Activated CD8-positive, alpha-beta memory T cell treated with anti-CD3 and anti-CD28 coated beads for 48 hours (primary cell): ENCODE data around the gene SHE.
"Not testable (repeated sequence)": the region's sequence is repeated elsewhere in the genome, so short reads cannot be mapped to it uniquely, and the experiment has no call there.

ENCODE experiments used
- DNase-seq, 3 experiments: peaks; one replicate each; pipeline ENCODE4 v3.0.0-alpha.2; 2020; ENCODE audit warnings: low read depth in 2 of 3, low spot score in 2 of 3

Gene SHE

DNA sequence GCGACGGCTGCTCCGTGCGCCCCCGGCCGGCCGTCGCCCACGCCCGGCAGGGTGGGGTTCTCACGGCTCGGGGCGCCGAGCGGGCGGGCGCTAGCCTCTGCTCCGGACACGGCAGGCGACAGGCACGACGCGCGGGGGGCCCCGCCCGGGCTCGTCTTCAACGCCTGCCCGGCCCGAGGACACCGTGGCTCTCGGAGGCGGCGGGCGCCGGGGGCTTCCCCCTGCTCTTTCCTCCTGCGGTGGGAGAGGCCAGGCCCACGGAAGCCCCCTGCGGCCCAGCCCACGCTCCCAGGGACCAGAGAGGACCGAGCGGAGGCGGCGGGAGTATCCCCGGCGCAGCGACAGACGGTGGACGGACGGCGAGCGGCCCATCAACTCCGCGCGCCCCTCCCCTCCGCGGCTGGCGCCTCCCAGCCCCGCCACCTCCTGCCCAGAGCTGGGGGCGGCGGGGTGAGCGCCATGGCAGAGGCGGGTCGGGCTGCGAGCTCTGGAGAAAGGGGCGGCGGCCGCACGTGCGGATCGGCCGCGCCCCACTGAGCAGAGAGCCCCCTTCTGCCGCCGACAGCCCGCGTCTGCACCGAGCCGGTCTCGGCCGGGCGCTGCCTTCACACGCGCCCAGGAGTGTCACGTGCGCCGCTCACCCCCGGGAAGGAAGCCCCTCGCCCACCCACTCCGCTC, at the start of gene SHE, which contains the start of gene TDRD10:
Gene SHE, minus strand, starts transcription at position 347 of the 678 bp plus-strand sequence. CDS start 386 bp downstream, outside the sequence.
Gene TDRD10, plus strand, starts transcription at position 154 of the 678 bp plus-strand sequence. CDS start 4,685 bp downstream, outside the sequence.
- DNase-seq = no peak

DNA sequence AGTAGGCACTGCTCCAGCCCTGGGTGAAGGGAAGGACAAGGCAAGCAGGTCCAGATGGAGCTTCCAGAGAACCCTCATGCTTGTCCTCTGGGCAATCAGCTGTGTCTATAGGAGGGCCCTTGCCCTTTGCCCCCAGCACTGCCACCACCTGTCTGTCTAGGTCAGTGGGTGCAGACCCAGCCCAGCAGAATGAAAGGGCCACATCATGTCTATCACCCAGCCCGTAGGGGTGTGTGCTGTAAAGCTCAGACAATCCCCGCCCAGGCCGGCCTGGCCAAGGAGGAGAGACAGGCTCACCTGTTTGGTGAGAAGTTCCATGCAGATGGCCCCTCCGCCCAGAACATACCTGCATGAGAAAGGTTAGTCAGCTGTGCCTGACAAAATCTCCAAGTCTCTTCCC, 49.3 kb upstream of the SHE start:
- DNase-seq = no peak

DNA sequence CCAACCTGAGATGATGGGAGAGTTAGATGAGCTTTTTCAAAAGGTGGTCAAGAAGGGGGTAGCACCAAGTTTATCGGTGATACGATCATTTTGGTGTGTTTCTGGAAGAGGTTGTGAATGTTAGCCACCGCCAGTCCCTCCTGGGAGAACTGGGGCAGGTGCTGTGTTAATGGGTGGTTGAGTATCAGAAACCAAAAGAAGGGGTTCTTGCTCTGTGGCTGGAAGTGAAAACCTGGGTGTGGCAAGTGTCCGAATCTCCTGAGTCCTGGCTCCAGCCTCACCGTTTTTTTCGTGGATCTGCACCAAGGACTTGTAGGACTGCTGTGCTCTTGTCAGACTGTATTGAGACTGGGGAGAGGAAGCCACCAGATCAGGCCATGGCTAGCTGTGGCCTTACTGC, 48.4 kb upstream of the SHE start:
- no peak for DNase-seq

DNA sequence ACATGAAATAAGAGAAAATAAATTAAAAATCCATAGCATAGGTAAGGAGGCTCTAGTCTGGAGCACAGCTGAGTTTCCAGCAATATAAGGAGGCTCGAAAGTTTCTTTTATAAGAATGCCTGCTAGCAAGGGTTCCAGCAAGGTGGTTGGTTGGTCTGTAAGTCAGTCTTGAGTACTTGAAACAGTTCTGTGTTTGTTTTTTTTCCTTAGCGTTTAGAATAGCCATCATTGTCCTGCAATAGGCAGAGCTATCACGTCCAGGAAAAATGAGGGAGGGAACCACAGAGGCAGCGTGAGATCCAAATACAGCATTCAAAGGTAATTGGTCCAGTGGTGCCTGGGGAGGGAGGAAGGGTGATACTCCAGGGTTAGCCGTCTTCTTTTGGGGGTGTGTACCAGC, 47.9 kb upstream of the SHE start:
- no peak for DNase-seq

DNA sequence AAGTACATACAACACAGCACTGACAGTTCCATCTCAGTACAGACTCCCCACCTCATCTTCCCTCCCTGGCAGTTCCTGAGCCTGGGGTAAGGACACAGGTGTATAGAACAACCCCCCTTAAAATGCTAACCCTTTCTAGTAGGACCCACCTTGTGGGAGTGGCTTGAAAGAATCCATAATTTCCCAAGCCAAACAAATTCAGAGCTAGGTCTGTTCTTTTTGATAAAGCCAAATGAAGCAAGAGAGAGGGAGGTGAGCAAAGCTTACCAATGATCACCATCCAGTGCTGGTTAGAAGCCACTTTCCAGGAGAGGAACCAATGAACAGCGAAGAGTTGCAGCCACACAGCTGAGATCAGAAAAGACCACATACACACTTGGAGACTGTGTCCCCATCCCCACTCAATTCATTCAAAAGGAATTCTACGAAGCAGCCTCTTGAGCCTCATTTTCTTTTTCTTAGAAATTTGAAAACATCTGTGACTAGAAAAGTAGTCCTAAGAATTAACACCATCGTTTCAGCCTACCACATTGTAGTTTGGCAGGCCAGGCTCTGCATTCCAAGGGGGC, 47.1 kb upstream of the SHE start:
- DNase-seq = no peak

DNA sequence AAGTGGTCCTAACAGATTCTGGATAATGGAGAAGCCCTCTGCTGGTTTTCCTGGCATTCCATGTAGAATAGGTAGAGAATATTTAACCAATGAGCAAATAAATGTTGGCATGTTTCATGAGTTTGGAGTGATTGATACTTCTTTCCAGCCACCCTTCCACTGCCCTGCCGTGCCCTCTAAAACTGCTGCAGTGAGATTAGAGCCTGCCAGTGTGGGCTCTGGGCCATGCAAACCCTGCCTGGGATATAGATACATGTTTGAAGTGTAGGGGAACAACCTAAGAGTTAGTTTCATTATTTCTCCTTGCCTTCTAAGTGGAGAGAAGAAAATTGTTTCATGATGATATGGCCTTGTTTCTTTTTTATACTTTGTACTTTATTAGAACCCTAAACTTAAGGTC, 45.8 kb upstream of the SHE start:
- DNase-seq = no peak

DNA sequence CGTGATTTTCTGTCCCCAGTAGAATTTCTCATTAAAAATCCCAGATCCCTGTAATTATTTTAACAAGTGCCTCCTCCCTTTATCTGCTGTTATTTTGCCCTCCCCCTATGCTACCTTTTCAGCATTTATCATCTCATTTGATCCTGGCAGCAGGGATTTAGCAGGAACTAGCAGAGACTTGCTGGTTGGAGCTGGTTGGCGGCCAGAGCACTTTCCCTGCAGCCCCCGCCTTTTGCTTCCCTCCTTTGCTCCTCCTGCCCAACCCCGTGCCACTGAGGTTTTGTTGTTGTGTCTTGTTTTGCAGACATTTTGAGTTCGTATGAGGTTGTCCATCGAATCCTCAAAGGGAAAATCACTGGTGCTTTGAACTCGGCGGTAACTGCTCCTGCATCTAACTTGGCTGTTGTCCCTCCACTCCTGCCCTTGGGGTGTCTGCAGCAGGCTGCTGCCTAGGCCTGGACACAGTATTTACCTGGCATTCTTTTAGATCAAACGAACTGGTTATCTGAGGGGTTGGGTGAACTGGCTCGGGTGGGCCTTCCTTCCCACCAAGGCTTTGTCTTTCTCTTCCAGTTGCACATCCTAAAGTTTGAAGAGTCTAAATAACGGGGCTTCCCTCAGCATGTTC, 45.0 kb upstream of the SHE start:
- DNase-seq = no peak

DNA sequence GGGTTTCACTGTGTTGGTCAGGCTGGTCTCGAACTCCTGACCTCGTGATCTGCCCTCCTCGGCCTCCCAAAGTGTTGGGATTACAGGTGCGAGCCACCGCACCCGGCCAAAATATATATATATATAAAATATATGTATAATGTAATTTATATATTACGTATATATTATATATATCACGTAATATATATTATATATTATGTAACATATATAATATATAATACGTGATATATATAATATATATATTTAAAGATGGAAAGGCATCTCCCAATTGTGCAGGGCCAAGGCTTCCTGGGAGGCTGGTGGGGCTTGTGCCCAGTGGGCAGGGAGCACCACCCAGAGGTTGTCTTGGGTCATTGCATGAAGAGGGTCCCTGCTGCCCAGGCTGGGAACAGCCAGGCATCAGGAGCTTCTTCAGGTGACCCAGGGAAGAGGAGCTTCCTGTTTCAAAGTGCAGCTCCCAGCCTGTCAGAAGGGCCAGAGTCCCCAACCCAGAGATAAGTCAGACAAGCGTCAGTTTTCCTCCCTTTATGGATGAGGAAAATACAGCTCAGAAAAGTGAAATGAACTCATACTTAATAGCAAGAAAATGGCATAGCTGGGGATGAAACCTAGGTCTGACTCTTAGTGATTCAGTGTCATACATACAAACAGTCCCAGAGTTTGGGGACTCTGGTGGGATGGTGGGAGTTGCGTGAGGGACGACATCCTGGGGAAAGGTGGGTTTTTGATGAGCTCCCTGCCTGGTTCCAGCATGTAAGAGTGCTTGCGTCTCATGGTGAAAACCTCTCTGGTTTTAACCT, 44.3 kb upstream of the SHE start:
- peak in 1 of 3 experiments; percentile 19 for DNase-seq

DNA sequence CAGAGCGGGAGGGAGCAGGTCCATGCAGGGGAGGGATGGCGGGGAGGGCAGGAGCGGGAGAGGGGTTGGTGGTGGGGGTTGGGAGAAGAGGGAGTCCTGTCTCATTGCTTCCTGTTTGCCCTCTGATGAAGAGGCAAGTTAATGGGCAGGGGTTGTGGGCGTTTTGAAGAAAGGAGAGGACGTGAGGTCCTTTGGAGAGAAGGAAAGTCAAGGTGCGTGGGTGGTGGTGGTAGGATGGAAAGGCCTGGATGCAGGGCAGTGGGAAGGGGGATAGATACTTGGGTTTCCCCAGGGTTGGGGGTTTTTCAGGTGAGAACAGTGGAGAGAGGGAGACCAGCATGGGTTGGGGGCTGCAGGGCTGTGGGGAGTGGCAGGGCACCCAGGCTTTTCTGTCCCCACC, 39.0 kb upstream of the SHE start:
- no peak for DNase-seq

DNA sequence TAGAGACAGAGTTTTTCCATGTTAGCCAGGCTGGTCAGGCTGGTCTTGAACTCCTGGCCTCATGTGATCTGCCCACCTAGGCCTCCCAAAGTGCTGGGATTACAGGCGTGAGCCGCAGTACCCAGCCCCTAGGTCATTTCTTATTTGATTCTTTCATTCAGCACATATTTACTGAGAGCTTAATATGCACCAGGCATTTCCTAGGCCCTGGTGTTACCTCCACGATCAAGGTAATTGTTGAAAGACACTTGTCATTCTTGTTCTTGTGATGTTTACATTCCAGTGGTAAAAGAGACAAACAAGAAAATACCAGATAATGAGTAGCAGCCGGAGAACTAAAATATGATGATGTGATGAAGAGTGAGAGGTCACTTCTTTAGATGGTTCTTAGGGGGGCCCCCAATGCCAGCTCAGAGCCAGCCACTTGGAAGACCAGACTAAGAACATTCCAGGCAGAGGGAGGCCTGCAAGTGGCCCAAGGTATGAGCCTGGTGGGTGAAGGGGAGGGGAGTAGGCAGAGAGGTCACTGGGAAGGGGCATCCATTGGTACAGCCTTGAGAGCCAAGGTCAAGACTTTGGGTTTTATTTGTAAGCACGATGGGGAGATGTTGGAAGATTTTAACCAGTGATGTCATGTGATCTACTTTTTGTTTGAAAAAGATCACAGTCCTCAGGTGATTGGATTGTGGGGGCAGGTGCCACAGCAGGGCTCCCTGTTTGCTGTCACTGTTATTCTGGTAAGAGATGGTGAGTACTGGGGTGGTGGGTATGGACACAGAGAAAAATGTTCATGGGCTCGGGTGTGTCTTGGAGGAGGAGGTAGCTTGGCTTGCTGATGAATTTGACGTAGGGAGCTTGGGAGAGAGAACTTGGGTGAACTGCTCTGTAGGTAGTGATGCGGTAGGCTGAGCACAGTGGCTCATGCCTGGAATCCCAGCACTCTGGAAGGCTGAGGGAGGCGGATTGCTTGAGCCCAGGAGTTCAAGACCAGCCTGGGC, 37.6 kb upstream of the SHE start:
- DNase-seq = no peak

DNA sequence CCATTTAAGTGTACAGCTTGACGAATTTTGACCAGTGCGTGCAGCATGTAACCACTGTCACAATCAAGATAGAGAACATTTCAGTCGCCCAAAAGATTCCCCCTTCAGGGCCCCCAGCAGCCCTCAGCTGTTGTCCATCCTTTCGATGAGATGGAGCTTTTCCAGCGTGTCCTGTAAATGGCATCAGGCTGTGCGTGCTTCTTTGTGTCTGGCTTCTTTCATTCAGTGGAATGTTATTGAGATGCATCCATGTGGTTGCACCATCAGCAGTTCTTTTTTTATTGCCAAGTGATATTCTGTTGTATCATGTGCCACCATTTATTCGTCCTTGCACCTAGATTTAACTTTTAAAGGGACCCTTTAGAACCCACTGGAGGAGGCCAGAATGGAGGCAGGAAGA, 34.4 kb upstream of the SHE start:
- no peak for DNase-seq

DNA sequence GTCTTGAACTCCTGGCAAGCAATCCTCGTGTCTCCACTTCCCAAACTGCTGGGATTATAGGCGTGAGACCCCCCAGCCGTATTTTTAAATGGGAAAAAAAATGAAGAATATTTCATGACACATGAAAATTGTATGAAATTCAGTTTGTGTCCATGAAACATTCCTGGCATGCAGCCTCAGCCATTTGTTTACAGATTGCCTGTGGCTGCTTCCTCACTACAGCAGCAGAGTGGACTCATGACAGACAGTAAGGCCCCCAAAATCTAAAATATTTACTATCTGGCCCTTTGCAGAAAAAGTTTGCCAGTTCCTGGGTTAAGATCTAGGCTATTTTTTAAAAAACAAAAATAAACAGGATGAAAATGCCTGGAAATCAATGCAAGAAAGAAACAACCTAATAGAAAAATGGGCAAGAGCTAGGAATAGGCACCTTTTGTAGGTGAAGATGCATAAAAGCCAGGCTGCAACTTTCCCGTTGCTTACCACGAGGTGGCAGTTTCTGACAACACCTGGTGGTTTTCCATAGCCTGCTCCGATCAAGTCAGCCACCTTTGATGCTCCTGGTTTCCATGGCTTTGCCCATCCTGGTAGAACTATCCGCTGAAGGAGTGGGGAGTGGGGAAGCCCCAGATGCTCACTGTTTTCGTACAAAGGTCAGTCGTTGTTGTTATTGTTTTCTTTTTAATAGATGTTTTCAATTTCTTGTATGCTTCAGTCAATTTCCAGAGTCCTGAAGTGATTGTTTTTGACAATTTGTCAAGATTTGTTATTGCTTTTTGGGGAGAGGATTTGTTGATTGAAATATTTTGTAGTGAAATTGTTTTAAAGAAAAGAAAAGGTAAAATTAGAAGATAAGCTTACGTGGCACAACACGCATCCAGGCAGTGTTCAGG, 32.0 kb upstream of the SHE start:
- DNase-seq = no peak

DNA sequence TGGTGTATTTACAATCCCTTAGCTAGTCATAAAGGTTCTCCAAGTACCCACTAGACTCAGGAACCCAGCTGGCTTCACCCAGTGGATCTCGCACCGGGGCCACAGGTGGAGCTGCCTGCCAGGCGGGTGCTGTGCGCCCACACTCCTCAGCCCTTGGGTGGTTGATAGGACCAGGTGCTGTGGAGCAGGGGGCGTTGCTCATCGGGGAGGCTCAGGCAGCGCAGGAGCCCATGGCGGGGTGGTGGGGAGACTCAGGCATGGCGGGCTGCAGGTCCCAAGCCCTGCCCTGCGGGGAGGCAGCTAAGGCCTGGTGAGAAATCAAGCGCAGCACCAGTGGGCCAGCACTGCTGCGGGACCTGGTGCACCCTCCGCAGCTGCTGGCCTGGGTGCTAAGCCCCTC, 29.7 kb upstream of the SHE start:
- DNase-seq = not testable (repeated sequence)

DNA sequence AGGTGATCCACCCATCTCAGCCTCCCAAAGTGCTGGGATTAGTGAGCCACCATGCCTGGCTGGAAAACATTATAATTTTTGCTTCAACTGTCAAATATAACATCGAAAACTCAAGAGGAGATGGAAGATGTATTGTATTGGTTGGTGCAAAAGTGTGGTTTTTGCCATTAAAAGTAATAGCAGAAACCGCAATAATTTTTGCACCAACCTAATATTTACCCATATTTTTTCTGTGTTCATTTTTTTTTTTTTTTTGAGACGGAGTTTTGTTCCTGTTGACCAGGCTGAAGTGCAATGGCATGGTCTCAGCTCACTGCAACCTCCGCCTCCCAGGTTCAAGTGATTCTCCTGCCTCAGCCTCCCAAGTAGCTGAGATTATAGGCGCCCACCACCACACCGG, 27.1 kb upstream of the SHE start:
- no peak for DNase-seq

DNA sequence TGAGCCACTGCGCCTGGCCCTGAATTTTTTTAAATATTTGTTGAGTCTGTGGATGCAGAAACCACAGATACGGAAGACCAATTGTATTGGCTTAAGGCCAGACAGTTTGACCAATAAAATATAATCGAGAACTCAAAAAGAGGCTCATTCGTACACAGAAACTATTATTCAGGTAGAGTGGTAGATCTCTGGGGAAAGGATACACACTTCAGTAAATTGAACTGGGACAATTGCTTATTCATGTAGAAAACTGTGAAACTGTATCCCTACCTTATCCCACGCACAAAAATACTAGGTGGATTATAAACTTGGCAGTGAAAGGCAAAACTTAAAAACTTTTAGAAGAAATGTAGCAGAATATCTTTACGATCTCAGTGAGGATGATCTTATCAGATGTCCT, 25.0 kb upstream of the SHE start:
- no peak for DNase-seq

DNA sequence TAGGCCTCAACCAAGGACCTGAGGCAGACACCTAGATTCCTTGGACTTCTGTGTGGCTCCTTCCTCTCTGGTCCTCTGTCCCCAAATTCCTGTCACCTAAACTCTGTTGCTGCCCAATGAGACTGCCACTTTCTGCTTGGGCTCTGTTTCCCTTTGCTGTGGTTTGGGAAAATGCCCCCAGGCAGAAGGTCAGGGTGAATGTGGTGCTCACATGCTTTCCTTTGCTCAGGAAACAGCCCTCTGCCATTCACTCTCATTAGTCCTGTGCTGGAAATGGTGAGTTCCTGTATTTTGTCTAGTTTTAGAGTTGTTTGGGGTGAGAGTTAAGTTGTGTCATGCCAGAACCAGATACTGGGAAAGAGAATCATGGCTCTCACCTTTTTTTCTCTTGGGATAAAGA, 22.7 kb upstream of the SHE start:
- no peak for DNase-seq

DNA sequence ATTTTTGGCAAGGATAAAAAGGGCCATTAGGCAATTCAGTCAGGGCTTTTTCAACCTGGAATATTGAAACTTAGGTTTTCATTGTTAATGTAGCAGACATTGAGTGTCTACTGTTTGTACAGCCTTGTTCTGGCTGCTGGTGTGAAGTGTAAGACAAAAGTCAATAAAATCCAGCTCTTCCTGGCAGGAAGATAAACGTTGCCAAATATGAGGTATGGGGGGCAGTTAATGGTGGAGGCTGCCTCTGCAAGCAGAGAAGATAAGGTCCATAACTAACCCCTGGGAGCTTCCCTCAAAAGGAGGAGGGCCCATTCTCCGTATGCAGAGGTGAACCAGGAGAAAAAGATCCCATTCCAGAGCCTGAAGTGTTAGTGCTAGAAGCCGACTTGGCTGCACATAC, 19.5 kb upstream of the SHE start:
- DNase-seq = no peak

DNA sequence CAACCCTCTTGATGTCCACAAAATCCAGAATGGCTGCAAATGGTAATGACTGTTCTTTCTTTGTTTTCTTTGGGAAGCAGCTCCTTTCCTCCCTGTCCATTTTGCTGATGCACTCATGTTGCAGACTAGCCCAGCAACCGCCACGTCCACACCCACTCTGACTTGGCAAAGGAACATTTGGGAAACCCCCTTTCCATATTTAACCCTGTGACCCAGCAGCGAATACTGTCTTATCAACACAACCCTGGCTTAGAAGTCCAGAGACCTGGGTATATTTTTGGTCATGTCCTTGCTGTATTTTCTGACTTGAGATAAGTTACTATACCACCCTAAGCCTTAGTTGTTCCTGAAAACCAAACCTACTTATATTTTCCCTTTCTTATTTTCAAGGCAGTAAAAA, 18.1 kb upstream of the SHE start:
- DNase-seq = no peak

DNA sequence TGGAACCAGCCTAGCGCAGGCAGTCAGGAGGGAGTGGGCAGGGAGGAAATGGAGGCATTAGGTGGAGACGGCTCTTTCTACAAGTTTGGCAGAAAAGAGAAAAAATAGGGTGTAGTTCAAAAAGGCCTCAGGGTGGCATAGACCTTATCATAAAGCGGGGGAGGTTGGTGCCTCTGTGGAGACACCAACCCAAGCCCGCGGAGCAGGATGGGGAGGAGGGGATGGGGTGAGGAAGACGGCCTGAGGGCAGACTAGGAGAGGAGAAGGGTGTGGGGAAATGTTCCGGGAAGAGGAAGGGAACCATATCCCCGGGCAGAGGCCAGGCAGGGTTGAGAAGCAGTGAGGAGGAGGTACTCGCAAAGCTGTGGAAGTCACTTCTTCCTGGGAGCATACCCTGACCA, 17.4 kb upstream of the SHE start:
- DNase-seq = no peak

DNA sequence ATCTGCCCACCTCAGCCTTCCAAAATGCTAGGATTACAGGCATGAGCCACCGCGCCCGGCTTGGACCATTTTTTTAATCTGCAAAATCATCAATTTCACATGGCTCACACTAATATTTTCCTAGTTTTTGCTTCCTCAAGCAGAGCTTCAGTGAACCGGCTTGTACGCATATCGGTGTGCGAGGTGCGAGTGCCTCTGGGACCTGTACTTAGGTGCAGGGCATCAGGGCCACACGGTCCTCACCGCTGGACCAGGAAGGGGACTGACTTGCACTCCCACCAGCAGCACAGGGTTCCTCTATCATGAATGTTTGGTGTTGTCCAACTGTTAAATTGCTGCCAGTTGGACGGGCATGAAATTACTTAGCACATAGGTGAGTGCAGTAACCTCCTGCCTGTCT, 15.4 kb upstream of the SHE start:
- DNase-seq = no peak
